DND-41 (cell line): ENCODE measurements around the gene UVRAG.

Source experiments
- ATAC-seq: fragments of 200-7000 bp; cut with Tn5 transposase; 3 replicates; pipeline ENCODE4 v1.9.1; 2021; ENCODE audit warnings: low read depth; ENCODE audit not compliant: insufficient read depth
- DNase-seq: peaks from one replicate; pipeline ENCODE4 v3.0.0-alpha.2; 2020
- H2AFZ ChIP-seq: 2 replicates; pipeline ENCODE4 v1.6.0; 2012; ENCODE audit warnings: low read depth, low read length
- H3K27ac ChIP-seq: 2 replicates; pipeline ENCODE4 v1.5.1; 2012; ENCODE audit warnings: low read length, inconsistent platforms
- H3K27me3 ChIP-seq: fragments of 200-600 bp; sonication (generic); 2 replicates; pipeline ENCODE4 v1.6.0; 2012; ENCODE audit warnings: low read length, mild to moderate bottlenecking, inconsistent platforms; ENCODE audit not compliant: insufficient read depth, poor library complexity
- H3K36me3 ChIP-seq: 2 replicates; pipeline ENCODE4 v1.5.1; 2012; ENCODE audit warnings: low read length, inconsistent platforms; ENCODE audit not compliant: insufficient read depth
- H3K4me1 ChIP-seq: 2 replicates; pipeline ENCODE4 v1.5.1; 2012; ENCODE audit warnings: mild to moderate bottlenecking, low read length; ENCODE audit not compliant: insufficient read depth
- H3K4me2 ChIP-seq: 2 replicates; pipeline ENCODE4 v1.6.0; 2012; ENCODE audit warnings: mild to moderate bottlenecking, moderate library complexity, low read length, inconsistent platforms; ENCODE audit not compliant: insufficient read depth
- H3K4me3 ChIP-seq, 2 experiments: fragments of 200-600 bp in 1 of 2; shearing (Covaris generic) in 1 of 2; 2 replicates each; pipeline ENCODE4 v1.5.1; 2012 to 2016; ENCODE audit warnings: inconsistent platforms in 2 of 2, low read length in 2 of 2, mild to moderate bottlenecking in 2 of 2, low read depth in 1 of 2, moderate library complexity in 1 of 2
- H3K79me2 ChIP-seq: 2 replicates; pipeline ENCODE4 v1.6.0; 2012; ENCODE audit warnings: low read length, inconsistent platforms; ENCODE audit not compliant: insufficient read depth
- H3K9ac ChIP-seq: 2 replicates; pipeline ENCODE4 v1.6.0; 2012; ENCODE audit warnings: low read depth, mild to moderate bottlenecking, inconsistent platforms, low read length, moderate library complexity
- H3K9me3 ChIP-seq: 2 replicates; pipeline ENCODE4 v1.5.1; 2012; ENCODE audit warnings: low read length, moderate library complexity, mild to moderate bottlenecking, inconsistent platforms; ENCODE audit not compliant: insufficient read depth, severe bottlenecking
- H4K20me1 ChIP-seq: 2 replicates; pipeline ENCODE4 v1.6.0; 2012; ENCODE audit warnings: low read length; ENCODE audit not compliant: insufficient read depth
- CTCF ChIP-seq: IDR thresholded peaks from 2 replicates; pipeline ENCODE4 v1.5.1; 2012; ENCODE audit warnings: borderline replicate concordance, low read length, moderate library complexity, mild to moderate bottlenecking; ENCODE audit not compliant: poor library complexity, severe bottlenecking; ENCODE audit errors: extremely low read depth
- EZH2 ChIP-seq: IDR thresholded peaks from 3 replicates; pipeline ENCODE4 v1.6.1; 2012; ENCODE audit warnings: borderline replicate concordance, low read depth, mild to moderate bottlenecking, moderate library complexity, low read length, inconsistent platforms; ENCODE audit not compliant: severe bottlenecking

The UVRAG gene

DNA sequence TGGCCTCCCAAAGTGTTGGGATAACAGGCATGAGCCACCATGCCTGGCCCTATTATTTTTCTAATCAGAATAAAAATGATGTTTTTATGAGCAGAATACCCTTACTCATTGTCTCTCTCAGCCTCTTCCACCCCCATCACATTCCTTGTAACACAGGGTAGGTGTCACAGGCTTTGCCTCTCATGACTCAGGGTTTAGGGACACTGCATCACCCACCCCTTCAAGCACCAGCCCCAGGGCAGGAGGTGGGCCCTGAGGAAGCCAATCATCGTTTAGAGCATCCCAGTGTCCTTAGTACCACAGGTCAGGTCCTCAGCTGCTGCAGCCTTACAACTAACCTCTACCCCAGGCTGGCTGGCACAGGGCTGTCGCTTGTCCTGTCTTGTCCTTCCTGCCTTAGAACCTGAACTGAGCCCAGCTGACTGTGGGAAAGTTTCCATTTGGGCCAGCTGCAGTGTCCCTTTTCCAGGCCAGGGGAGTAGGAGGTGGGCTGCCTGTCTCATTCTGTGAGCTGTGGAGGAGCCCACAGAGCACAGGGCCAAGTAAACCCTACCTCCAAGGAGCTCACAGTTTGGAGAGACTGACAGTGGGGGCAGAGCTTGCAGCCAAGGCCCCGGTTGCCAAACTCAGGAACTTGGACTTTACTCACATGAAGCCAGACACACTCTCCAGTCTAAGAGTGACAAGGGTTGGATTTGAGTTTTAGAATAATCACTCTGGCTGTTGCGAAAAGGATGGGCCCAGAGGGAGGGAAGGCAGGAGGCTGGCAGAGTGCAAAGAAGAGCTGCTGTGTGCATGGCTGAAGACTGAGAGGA lies 19.5 kb upstream of the UVRAG start:
- Histone ChIP-seq H3K27me3 (peaks cover 8% of the 10 kb centered on the region), H2AFZ (no peak overlapping the region), H3K9me3 (no peaks in the 10 kb centered on the region), H3K79me2 (no peaks in the 10 kb centered on the region), H4K20me1 (no peaks in the 10 kb centered on the region), H3K9ac (no peak overlapping the region), H3K4me2 (no peak overlapping the region), H3K36me3 (no peaks in the 10 kb centered on the region), H3K4me1 (no peaks in the 10 kb centered on the region), H3K27ac (no peak overlapping the region), H3K4me3 (no peak overlapping the region)
- TF ChIP-seq EZH2, result no peak
- TF ChIP-seq CTCF, result no peak
- DNase-seq (no peak), ATAC-seq (no peak)

GRCh38 chr11:75796091-75796435 lies 18.9 kb upstream of the UVRAG start:
- Histone ChIP-seq H3K4me3 (no peak overlapping the region), H2AFZ (no peak overlapping the region), H3K9me3 (no peaks in the 10 kb centered on the region), H4K20me1 (no peaks in the 10 kb centered on the region), H3K79me2 (no peaks in the 10 kb centered on the region), H3K27me3 (peaks cover 8% of the 10 kb centered on the region), H3K4me2 (no peak overlapping the region), H3K27ac (no peak overlapping the region), H3K9ac (no peak overlapping the region), H3K4me1 (peaks cover under 1% of the 10 kb centered on the region; the same call in 1 of the 2 replicates), H3K36me3 (no peaks in the 10 kb centered on the region)
- DNase-seq (no peak), ATAC-seq (no peak)
- TF ChIP-seq EZH2 (no peak), CTCF (no peak)

DNA sequence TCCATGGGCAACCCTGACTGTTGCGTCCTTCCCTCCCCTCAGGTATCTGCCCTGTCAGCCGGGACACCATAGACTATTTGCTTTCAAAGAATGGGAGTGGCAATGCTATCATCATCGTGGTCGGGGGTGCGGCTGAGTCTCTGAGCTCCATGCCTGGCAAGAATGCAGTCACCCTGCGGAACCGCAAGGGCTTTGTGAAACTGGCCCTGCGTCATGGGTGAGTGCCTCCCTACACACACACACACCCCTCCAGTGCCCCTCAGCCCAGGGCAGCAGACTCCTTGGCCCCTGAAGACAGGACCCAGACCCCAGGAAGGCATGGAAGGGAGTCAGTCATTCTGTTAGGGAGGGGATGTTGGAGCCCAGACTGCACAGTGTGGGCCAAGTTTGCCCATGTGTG lies 17.9 kb upstream of the UVRAG start:
- no peak overlapping the region for H3K27ac ChIP-seq
- ATAC-seq, result no peak
- TF ChIP-seq EZH2, result no peak
- no peak for TF ChIP-seq CTCF
- H3K9me3 ChIP-seq, result no peaks in the 10 kb centered on the region
- no peak overlapping the region for H3K4me2 ChIP-seq
- H4K20me1 ChIP-seq, result no peaks in the 10 kb centered on the region
- H3K79me2 ChIP-seq, result no peaks in the 10 kb centered on the region
- no peaks in the 10 kb centered on the region for H3K36me3 ChIP-seq
- DNase-seq, result no peak
- peaks cover 8% of the 10 kb centered on the region for H3K27me3 ChIP-seq
- no peak overlapping the region for H3K4me3 ChIP-seq
- no peak overlapping the region for H3K9ac ChIP-seq
- peaks cover 9% of the 10 kb centered on the region for H3K4me1 ChIP-seq
- H2AFZ ChIP-seq, result no peak overlapping the region
